Esophagus squamous epithelium (tissue), 5 donors: ENCODE data around the gene MAP2K6. TPM values are rescaled to one million over a fixed set of nuclear protein-coding genes. Genes with fewer than 3 reads are reported as not detected.

Source experiments
- DNase-seq: peaks from one replicate; lab custom pipeline; 2025; lab: John Stamatoyannopoulos, UW
- H3K27ac ChIP-seq, 4 donors: fragments of 200-600 bp; sonication (generic); one replicate each; pipeline ENCODE4 v1.5.1; 2016 to 2019; ENCODE audit warnings: mild to moderate bottlenecking in 1 of 4
- H3K27me3 ChIP-seq, 4 donors: fragments of 200-600 bp; sonication (generic); 1 replicate in 3 of 4; 2 replicates in 1 of 4; pipeline versions ENCODE4 v1.5.1 to v1.6.0; 2017 to 2021; ENCODE audit warnings: antibody characterized with exemption in 1 of 4
- H3K36me3 ChIP-seq, 3 donors: fragments of 200-600 bp; sonication (generic); one replicate each; pipeline ENCODE4 v1.5.1; 2016 to 2019
- H3K4me1 ChIP-seq, 3 donors: fragments of 200-600 bp; sonication (generic); one replicate each; pipeline ENCODE4 v1.5.1; 2017 to 2019
- H3K4me3 ChIP-seq, 4 donors: fragments of 200-600 bp; sonication (generic); 1 replicate in 3 of 4; 2 replicates in 1 of 4; pipeline ENCODE4 v1.5.1; 2016 to 2019; ENCODE audit warnings: mild to moderate bottlenecking in 2 of 4, moderate library complexity in 1 of 4
- H3K9me3 ChIP-seq, 3 donors: fragments of 200-600 bp; sonication (generic); one replicate each; pipeline ENCODE4 v1.5.1; 2016 to 2019
- POLR2A ChIP-seq, 4 donors: fragments of 450-650 bp; IDR thresholded peaks; one replicate each; pipeline ENCODE4 v1.6.1; 2017; ENCODE audit warnings: antibody characterized with exemption in 4 of 4, mild to moderate bottlenecking in 4 of 4, moderate library complexity in 3 of 4
- WGBS, 2 donors: methylation state at CpG; one replicate each; pipeline ENCODE4 v1.1.5; 2018; 5-methylcytosine and 5-hydroxymethylcytosine counted together
- intact Hi-C: fragments of 100-400 bp; cut with DNase I; formaldehyde crosslinking; loops from one replicate; pipeline ENCODE4 v1.15.0; 2022
- total RNA-seq, 4 donors: library from RNA; depleted of rRNA; stranded (reverse); fragments of >200 nt; gene quantifications; one replicate each; pipeline ENCODE4 v1.1.0, GENCODE V29; 2016
- TF ChIP-seq, protein P1 (sequence below), 6 experiments: fragments of 450-650 bp in 4 of 6; fragments of 200-600 bp in 2 of 6; sonication (generic) in 2 of 6; IDR thresholded peaks; one replicate each; pipeline ENCODE4 v1.5.1; 2016 to 2019; ENCODE audit warnings: antibody characterized with exemption in 6 of 6, mild to moderate bottlenecking in 4 of 6, moderate library complexity in 4 of 6
- donor health status: DM: yes; HTN: yes; CAD: no.

Gene MAP2K6
- total RNA-seq, 4 donors from 2014 or later = 1.5 to 15.0 (median 2.5) TPM

DNA sequence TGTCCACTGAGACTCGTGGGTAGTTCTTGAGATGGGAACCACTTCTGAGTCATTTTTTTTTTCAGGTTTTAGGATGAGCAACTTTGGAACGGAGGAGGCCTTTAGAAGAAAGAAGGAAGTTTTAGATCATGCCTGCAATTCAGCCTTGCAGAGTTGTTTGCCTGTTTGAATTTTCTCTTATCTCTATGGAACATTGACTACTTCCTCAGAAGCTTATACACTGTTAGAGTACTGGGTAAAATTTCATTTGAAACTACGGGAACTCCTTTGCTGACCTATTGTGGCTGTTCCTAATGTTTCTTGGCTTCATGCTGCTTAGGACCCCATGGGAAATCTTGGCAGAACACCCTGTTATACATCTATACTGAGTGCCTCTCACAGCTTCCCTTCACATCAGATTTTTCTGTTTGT is 70.8 kb downstream of the MAP2K6 start:
- H3K9me3 ChIP-seq = no peaks in the 10 kb centered on the region
- no peaks in the 10 kb centered on the region for H3K27me3 ChIP-seq
- TF ChIP-seq POLR2A (IDR thresholded peaks at IDR 0.05) = no peak
- TF ChIP-seq, protein P1, sequence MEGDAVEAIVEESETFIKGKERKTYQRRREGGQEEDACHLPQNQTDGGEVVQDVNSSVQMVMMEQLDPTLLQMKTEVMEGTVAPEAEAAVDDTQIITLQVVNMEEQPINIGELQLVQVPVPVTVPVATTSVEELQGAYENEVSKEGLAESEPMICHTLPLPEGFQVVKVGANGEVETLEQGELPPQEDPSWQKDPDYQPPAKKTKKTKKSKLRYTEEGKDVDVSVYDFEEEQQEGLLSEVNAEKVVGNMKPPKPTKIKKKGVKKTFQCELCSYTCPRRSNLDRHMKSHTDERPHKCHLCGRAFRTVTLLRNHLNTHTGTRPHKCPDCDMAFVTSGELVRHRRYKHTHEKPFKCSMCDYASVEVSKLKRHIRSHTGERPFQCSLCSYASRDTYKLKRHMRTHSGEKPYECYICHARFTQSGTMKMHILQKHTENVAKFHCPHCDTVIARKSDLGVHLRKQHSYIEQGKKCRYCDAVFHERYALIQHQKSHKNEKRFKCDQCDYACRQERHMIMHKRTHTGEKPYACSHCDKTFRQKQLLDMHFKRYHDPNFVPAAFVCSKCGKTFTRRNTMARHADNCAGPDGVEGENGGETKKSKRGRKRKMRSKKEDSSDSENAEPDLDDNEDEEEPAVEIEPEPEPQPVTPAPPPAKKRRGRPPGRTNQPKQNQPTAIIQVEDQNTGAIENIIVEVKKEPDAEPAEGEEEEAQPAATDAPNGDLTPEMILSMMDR (IDR thresholded peaks at IDR 0.05) = no peak
- WGBS, 2 donors = 68 to 83% methylated on average over 3 of the region's 3 CpGs
- peak overlapping the region in 1 of 4 donors; percentile 42 for H3K27ac ChIP-seq
- DNase-seq = no peak
- peak overlapping the region in 2 of 4 donors; percentile 10 to 29 for H3K4me3 ChIP-seq
- H3K36me3 ChIP-seq = no peaks in the 10 kb centered on the region
- intact Hi-C loops = no loop called here
- peaks cover 0 to 5% (median 0%) of the 10 kb centered on the region in 3 donors for H3K4me1 ChIP-seq

DNA sequence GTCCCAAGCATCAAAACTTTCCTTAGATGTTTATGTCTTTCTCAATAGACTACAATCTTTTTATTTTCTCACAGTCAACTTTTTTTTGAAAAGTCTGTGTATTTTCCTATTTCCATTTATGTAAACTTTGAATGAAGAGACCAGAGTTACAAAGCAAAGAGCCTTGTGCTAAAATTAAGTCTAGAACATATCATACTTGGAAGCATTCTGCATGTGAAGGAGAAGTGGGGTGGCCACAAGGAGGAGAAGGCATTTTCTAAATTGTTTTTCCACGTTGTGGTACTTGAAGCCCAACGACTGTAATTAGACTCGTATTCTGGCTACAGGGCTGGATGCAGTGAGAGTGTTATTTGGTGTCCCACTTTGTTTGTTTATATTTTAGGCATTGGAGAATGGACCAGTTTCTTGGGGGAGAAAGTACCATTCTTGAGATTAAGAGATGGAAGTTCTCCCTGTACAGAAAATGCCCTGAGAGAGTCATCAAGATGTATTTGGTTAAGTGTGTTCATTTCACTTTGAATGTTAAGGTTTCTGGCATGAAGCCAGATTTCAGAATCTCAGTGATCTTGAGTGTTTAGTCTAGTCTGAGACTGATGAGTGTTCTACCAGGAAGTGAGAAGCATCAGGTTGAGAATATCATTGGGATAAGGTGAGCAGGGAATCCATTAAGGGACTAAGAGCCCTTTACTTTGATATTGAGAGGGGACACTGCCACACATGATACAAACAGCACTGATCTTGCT is 71.6 kb downstream of the MAP2K6 start:
- H3K9me3 ChIP-seq = no peaks in the 10 kb centered on the region
- 21 to 71% methylated on average over 3 of the region's 3 CpGs for WGBS, 2 donors
- no peaks in the 10 kb centered on the region for H3K36me3 ChIP-seq
- TF ChIP-seq, protein P1 (IDR thresholded peaks at IDR 0.05) = no peak
- no peak for TF ChIP-seq POLR2A (IDR thresholded peaks at IDR 0.05)
- no peaks in the 10 kb centered on the region for H3K4me1 ChIP-seq
- H3K27me3 ChIP-seq = no peaks in the 10 kb centered on the region
- no peak for DNase-seq
- H3K4me3 ChIP-seq = no peak overlapping the region
- intact Hi-C loops = no loop called here
- peak overlapping the region in 2 of 4 donors; percentile 42 to 46 for H3K27ac ChIP-seq

DNA sequence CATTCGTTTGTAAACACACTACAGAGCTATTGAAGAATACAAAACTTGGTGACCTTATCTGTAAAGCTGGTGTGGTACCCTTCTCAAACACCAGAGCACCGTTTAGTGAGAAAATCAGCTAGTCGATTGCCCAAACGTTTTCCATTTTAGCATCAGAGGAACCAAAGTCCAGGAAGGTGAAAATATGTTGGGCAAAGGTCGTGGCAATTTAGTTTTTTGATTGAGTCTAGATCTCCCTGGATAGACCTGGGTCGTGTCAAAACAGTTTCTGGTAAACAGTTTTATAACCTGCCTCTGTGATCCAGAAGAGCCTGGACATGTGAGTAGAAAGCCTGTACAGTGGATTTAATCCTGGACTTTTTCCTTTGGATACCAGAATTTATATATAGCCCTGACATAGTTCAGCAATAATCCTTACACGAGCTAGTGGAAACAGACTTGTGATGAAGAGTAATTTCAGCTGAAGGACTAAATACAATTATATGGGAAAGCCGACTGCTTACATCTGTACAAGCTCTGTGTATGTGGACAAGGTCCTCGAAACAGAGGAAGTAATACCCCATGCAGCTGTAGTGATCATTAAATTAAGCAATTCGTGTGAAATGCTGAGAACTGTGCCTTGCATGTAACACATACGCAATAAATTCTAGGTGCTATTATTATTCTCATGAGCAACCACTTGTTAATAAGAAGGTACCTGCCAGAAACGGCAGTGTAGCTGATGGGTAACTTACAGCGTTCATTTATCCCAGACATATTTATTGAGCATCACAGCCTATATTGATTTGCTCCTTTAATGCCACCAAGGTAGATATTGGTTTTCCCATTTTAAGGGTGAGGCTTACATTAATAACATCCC is 72.5 kb downstream of the MAP2K6 start:
- Histone ChIP-seq H3K9me3 (no peaks in the 10 kb centered on the region), H3K4me1 (no peaks in the 10 kb centered on the region), H3K27ac (peak overlapping the region in 2 of 4 donors; percentile 42 to 46), H3K36me3 (no peaks in the 10 kb centered on the region), H3K4me3 (no peak overlapping the region), H3K27me3 (no peaks in the 10 kb centered on the region)
- 81 to 83% methylated on average over 13 of the region's 13 CpGs for WGBS, 2 donors
- DNase-seq = no peak
- intact Hi-C loops = no loop called here
- TF ChIP-seq, protein P1 (IDR thresholded peaks at IDR 0.05) = no peak
- TF ChIP-seq POLR2A (IDR thresholded peaks at IDR 0.05) = no peak

DNA sequence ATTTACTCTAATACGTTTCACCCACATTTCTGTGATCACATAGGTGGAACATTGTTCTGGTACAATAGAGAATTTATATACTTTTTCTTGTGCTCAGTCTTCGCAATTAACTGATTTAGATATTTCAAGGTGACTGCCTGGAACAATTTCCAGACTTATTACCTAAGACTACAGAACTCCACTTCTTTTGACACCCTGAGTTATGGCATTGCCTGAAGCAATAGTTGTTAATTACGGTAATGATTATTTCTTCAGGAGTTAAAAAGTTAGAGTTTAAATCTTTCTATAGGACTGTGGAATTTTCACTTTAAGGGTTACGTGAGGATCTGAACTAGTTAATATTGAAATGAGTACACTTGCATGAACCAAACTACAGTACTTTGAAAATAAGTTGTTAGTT is 74.8 kb downstream of the MAP2K6 start:
- no peaks in the 10 kb centered on the region for H3K4me1 ChIP-seq
- H3K36me3 ChIP-seq = no peaks in the 10 kb centered on the region
- H3K4me3 ChIP-seq = no peak overlapping the region
- H3K27ac ChIP-seq = no peak overlapping the region
- intact Hi-C loops = no loop called here
- no peaks in the 10 kb centered on the region for H3K27me3 ChIP-seq
- 88 to 93% methylated on average over 4 of the region's 4 CpGs for WGBS, 2 donors
- no peak for DNase-seq
- TF ChIP-seq, protein P1 (IDR thresholded peaks at IDR 0.05) = no peak
- no peak for TF ChIP-seq POLR2A (IDR thresholded peaks at IDR 0.05)
- no peaks in the 10 kb centered on the region for H3K9me3 ChIP-seq
